ENCODE data around the gene PCDHGA6.

GRCh38 chr5:141342773-141343172, 30.9 kb upstream of the PCDHGA6 start:
- TF ChIP-seq, protein P1, sequence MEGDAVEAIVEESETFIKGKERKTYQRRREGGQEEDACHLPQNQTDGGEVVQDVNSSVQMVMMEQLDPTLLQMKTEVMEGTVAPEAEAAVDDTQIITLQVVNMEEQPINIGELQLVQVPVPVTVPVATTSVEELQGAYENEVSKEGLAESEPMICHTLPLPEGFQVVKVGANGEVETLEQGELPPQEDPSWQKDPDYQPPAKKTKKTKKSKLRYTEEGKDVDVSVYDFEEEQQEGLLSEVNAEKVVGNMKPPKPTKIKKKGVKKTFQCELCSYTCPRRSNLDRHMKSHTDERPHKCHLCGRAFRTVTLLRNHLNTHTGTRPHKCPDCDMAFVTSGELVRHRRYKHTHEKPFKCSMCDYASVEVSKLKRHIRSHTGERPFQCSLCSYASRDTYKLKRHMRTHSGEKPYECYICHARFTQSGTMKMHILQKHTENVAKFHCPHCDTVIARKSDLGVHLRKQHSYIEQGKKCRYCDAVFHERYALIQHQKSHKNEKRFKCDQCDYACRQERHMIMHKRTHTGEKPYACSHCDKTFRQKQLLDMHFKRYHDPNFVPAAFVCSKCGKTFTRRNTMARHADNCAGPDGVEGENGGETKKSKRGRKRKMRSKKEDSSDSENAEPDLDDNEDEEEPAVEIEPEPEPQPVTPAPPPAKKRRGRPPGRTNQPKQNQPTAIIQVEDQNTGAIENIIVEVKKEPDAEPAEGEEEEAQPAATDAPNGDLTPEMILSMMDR (IDR thresholded peaks at IDR 0.05; ENCODE audit: low read length), result no peak
- TF ChIP-seq EZH2 (optimal IDR thresholded peaks at IDR 0.05; ENCODE audit: low read depth, low read length), result no peak
